ENCODE data around the gene GPATCH2. TPM values are rescaled to one million over a fixed set of nuclear protein-coding genes. Genes with fewer than 3 reads are reported as not detected.

The GPATCH2 gene
- total RNA-seq, 1 donor from 2014 or later: 23.0 TPM

DNA sequence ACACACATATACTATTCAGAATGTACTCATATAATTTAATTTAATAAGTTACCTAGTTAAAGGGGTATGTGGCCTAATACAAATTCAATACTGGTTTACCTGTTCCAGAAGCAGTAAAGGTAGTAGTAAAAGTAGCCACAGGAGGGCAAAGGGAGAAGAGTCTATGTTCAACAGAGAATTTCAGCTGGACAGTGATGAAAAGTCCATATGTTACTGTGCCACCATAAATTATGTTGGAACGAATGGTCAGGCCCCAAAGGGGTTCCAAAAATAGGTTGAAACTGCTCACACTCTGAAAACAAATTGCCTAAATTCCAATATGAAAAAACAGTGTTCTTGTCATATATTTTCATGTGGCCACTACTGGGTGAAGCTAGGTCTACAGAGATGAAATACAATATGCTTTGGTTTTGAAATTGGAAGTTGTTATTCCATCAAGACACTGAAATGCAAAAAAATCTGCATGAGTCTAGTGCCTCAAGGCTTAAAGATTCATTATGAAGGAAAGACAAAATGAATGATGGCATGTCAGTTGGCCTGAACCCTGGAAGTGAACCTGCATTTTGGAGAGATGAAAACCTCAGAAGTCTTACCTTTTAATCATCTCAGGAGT, 78.4 kb downstream of the GPATCH2 start:
- TF ChIP-seq, protein P1, sequence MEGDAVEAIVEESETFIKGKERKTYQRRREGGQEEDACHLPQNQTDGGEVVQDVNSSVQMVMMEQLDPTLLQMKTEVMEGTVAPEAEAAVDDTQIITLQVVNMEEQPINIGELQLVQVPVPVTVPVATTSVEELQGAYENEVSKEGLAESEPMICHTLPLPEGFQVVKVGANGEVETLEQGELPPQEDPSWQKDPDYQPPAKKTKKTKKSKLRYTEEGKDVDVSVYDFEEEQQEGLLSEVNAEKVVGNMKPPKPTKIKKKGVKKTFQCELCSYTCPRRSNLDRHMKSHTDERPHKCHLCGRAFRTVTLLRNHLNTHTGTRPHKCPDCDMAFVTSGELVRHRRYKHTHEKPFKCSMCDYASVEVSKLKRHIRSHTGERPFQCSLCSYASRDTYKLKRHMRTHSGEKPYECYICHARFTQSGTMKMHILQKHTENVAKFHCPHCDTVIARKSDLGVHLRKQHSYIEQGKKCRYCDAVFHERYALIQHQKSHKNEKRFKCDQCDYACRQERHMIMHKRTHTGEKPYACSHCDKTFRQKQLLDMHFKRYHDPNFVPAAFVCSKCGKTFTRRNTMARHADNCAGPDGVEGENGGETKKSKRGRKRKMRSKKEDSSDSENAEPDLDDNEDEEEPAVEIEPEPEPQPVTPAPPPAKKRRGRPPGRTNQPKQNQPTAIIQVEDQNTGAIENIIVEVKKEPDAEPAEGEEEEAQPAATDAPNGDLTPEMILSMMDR (IDR thresholded peaks at IDR 0.05; ENCODE audit: unreplicated experiment): no peak
- H3K27ac Mint-ChIP-seq: no peak overlapping the region
- H3K4me3 Mint-ChIP-seq: no peak overlapping the region
- peaks cover 17% of the 10 kb centered on the region for H3K9me3 Mint-ChIP-seq
- H3K36me3 Mint-ChIP-seq: peaks cover 14% of the 10 kb centered on the region
- DNase-seq (ENCODE audit: low spot score in 2 of 2, unreplicated experiment in 2 of 2): no peak
- no peaks in the 10 kb centered on the region for H3K27me3 Mint-ChIP-seq (ENCODE audit: low read depth)
- H3K4me1 Mint-ChIP-seq: peaks cover 10% of the 10 kb centered on the region

GRCh38 chr1:217542837-217543236, 88.1 kb downstream of the GPATCH2 start:
- no peak for DNase-seq (ENCODE audit: low spot score in 2 of 2, unreplicated experiment in 2 of 2)
- Mint-ChIP-seq H3K36me3 (peaks cover 18% of the 10 kb centered on the region), H3K27me3 (ENCODE audit: low read depth) (no peaks in the 10 kb centered on the region), H3K9me3 (peaks cover 15% of the 10 kb centered on the region), H3K27ac (no peak overlapping the region), H3K4me1 (peaks cover 5% of the 10 kb centered on the region), H3K4me3 (no peak overlapping the region)
- TF ChIP-seq, protein P1 (IDR thresholded peaks at IDR 0.05; ENCODE audit: unreplicated experiment): no peak

DNA sequence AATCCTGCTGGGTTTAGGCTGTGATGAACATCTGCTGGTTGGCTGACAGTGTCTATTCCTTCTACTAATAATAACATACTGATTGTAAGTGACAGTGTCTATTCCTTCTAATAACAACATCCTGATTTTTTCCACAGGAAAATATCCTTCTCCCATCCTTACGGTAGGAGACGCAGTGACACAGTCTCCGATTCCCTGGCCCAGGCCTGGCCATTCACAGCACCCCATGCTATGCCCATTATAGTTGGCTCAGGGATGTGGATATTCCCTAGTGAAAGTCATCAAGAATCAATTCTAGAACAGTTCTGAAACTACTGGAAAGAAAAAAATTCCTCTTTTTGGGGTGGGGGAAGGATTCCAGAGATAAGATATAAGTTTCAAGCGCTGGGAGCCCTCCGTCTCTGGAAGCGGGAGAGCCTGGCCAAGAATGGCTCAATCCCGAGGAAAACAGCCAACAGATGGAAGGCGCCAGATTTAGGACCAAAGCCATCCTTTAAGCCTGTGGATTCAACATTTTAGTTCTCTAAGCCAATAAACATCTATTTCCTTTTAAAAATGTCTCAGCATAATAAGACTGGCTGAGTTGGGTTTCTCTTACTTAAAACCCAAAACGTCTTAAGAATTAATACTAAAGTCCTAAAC, 88.6 kb downstream of the GPATCH2 start:
- no peak for DNase-seq (ENCODE audit: low spot score in 2 of 2, unreplicated experiment in 2 of 2)
- no peak overlapping the region for H3K27ac Mint-ChIP-seq
- no peaks in the 10 kb centered on the region for H3K27me3 Mint-ChIP-seq (ENCODE audit: low read depth)
- peaks cover 9% of the 10 kb centered on the region for H3K9me3 Mint-ChIP-seq
- H3K4me1 Mint-ChIP-seq: peaks cover 5% of the 10 kb centered on the region
- TF ChIP-seq, protein P1 (IDR thresholded peaks at IDR 0.05; ENCODE audit: unreplicated experiment): no peak
- H3K4me3 Mint-ChIP-seq: no peak overlapping the region
- H3K36me3 Mint-ChIP-seq: peaks cover 14% of the 10 kb centered on the region

- H3K27me3 Mint-ChIP-seq (ENCODE audit: low read depth): no peaks in the 10 kb centered on the region
- H3K36me3 Mint-ChIP-seq: no peaks in the 10 kb centered on the region
- no peak overlapping the region for H3K4me3 Mint-ChIP-seq
- no peaks in the 10 kb centered on the region for H3K9me3 Mint-ChIP-seq
- no peak for DNase-seq (ENCODE audit: low spot score in 2 of 2, unreplicated experiment in 2 of 2)
- no peak overlapping the region for H3K27ac Mint-ChIP-seq
- peaks cover 5% of the 10 kb centered on the region for H3K4me1 Mint-ChIP-seq
- TF ChIP-seq, protein P1 (IDR thresholded peaks at IDR 0.05; ENCODE audit: unreplicated experiment): no peak
Observed at GRCh38 chr1:217540321-217540720, 90.6 kb downstream of the GPATCH2 start.

GRCh38 chr1:217539510-217539909, 91.4 kb downstream of the GPATCH2 start:
- no peak for DNase-seq (ENCODE audit: low spot score in 2 of 2, unreplicated experiment in 2 of 2)
- Mint-ChIP-seq H3K9me3 (no peaks in the 10 kb centered on the region), H3K4me3 (no peak overlapping the region), H3K27me3 (ENCODE audit: low read depth) (no peaks in the 10 kb centered on the region), H3K27ac (no peak overlapping the region), H3K4me1 (peaks cover 5% of the 10 kb centered on the region), H3K36me3 (no peaks in the 10 kb centered on the region)
- TF ChIP-seq, protein P1 (IDR thresholded peaks at IDR 0.05; ENCODE audit: unreplicated experiment): no peak

All from mesothelial cell of epicardium (in vitro differentiated cells).